ENCODE data around the gene FPR3. TPM values are rescaled to one million over a fixed set of nuclear protein-coding genes. Genes with fewer than 3 reads are reported as not detected.

Gene FPR3
- total RNA-seq, 2 experiments from 2014 or later, result 1.8 to 2.5 TPM

- no peaks in the 10 kb centered on the region for H3K36me3 Mint-ChIP-seq
- POLR2A ChIA-PET, result no interaction called here
- H3K4me3 Mint-ChIP-seq, result no peak overlapping the region
- DNase-seq, result no peak
- H3K27ac Mint-ChIP-seq, result no peak overlapping the region
- H3K4me1 Mint-ChIP-seq, result no peaks in the 10 kb centered on the region
- ATAC-seq (ENCODE audit: low read depth), result no peak
- H3K27me3 Mint-ChIP-seq, result no peaks in the 10 kb centered on the region
- peaks cover 31% of the 10 kb centered on the region for H3K9me3 Mint-ChIP-seq
These were observed 27.4 kb downstream of the FPR3 start for GRCh38 chr19:51822325-51822724.

GRCh38 chr19:51822946-51823345 is 28.0 kb downstream of the FPR3 start:
- no peaks in the 10 kb centered on the region for H3K27me3 Mint-ChIP-seq
- H3K4me3 Mint-ChIP-seq, result no peak overlapping the region
- no peaks in the 10 kb centered on the region for H3K36me3 Mint-ChIP-seq
- DNase-seq (no peak), ATAC-seq (ENCODE audit: low read depth) (no peak)
- H3K4me1 Mint-ChIP-seq, result no peaks in the 10 kb centered on the region
- H3K9me3 Mint-ChIP-seq, result peaks cover 34% of the 10 kb centered on the region
- POLR2A ChIA-PET, result no interaction called here
- H3K27ac Mint-ChIP-seq, result no peak overlapping the region

- Mint-ChIP-seq H3K27ac (no peak overlapping the region), H3K27me3 (no peaks in the 10 kb centered on the region), H3K36me3 (no peaks in the 10 kb centered on the region), H3K4me1 (no peaks in the 10 kb centered on the region), H3K9me3 (peaks cover 35% of the 10 kb centered on the region), H3K4me3 (no peak overlapping the region)
- POLR2A ChIA-PET, result no interaction called here
- DNase-seq (no peak), ATAC-seq (ENCODE audit: low read depth) (no peak)
These were observed 29.5 kb downstream of the FPR3 start for GRCh38 chr19:51824281-51825005.

- no peak overlapping the region for H3K4me3 Mint-ChIP-seq
- H3K27ac Mint-ChIP-seq, result no peak overlapping the region
- DNase-seq, result no peak
- POLR2A ChIA-PET, result no interaction called here
- no peak for ATAC-seq (ENCODE audit: low read depth)
- no peaks in the 10 kb centered on the region for H3K36me3 Mint-ChIP-seq
- no peaks in the 10 kb centered on the region for H3K27me3 Mint-ChIP-seq
- peaks cover 29% of the 10 kb centered on the region for H3K9me3 Mint-ChIP-seq
- no peaks in the 10 kb centered on the region for H3K4me1 Mint-ChIP-seq
These were observed 35.3 kb downstream of the FPR3 start for GRCh38 chr19:51830274-51830673.

- no peaks in the 10 kb centered on the region for H3K36me3 Mint-ChIP-seq
- POLR2A ChIA-PET, result no interaction called here
- H3K27ac Mint-ChIP-seq, result no peak overlapping the region
- DNase-seq (no peak), ATAC-seq (ENCODE audit: low read depth) (no peak)
- H3K9me3 Mint-ChIP-seq, result peaks cover 25% of the 10 kb centered on the region
- H3K4me1 Mint-ChIP-seq, result no peaks in the 10 kb centered on the region
- H3K4me3 Mint-ChIP-seq, result no peak overlapping the region
- no peaks in the 10 kb centered on the region for H3K27me3 Mint-ChIP-seq
These were observed 42.2 kb downstream of the FPR3 start for GRCh38 chr19:51837145-51837544.

- ATAC-seq (ENCODE audit: low read depth) (no peak), DNase-seq (no peak)
- POLR2A ChIA-PET, result no interaction called here
- Mint-ChIP-seq H3K9me3 (peaks cover 42% of the 10 kb centered on the region), H3K4me3 (no peak overlapping the region), H3K4me1 (no peaks in the 10 kb centered on the region), H3K27me3 (no peaks in the 10 kb centered on the region), H3K27ac (no peak overlapping the region), H3K36me3 (peaks cover 17% of the 10 kb centered on the region)
These were observed 67.1 kb downstream of the FPR3 start for GRCh38 chr19:51861870-51862622.

GRCh38 chr19:51873097-51873496 is 78.1 kb downstream of the FPR3 start:
- POLR2A ChIA-PET, result no interaction called here
- Mint-ChIP-seq H3K9me3 (peaks cover 65% of the 10 kb centered on the region), H3K36me3 (peaks cover 60% of the 10 kb centered on the region), H3K4me3 (no peak overlapping the region), H3K27me3 (no peaks in the 10 kb centered on the region), H3K4me1 (no peaks in the 10 kb centered on the region), H3K27ac (no peak overlapping the region)
- ATAC-seq (ENCODE audit: low read depth) (no peak), DNase-seq (no peak)

Other genes with a start within 250 kb of the FPR3 start
- 10 to 100 TPM in 1 of 2 experiments, 1 to 10 TPM in 1; 9.5 to 15.6 TPM for gene ZNF175, start 223.9 kb upstream of the FPR3 start, total RNA-seq
- gene SIGLEC5, start 164.8 kb upstream of the FPR3 start, total RNA-seq, result not detected
- under 1 TPM; 0.33 to 0.57 TPM for gene SIGLEC14, start 148.3 kb upstream of the FPR3 start, total RNA-seq
- 1 to 10 TPM; 4.8 TPM for gene SPACA6, start 101.8 kb upstream of the FPR3 start, total RNA-seq
- not detected for gene HAS1, start 71.2 kb upstream of the FPR3 start, total RNA-seq
- not detected for gene FPR1, start 43.3 kb upstream of the FPR3 start, total RNA-seq
- not detected for gene FPR2, start 34.0 kb upstream of the FPR3 start, total RNA-seq
- 10 to 100 TPM; 13.6 to 14.0 TPM for gene ZNF577, start 92.8 kb downstream of the FPR3 start, total RNA-seq
- gene ZNF649, start 109.9 kb downstream of the FPR3 start, total RNA-seq, result 10 to 100 TPM; 19.7 to 21.1 TPM
- gene ZNF613, start 132.3 kb downstream of the FPR3 start, total RNA-seq, result 1 to 10 TPM; 6.5 to 8.4 TPM
- gene ZNF350, start 191.7 kb downstream of the FPR3 start, total RNA-seq, result 10 to 100 TPM; 23.8 to 24.0 TPM
- 10 to 100 TPM; 14.1 to 19.7 TPM for gene ZNF615, start 213.1 kb downstream of the FPR3 start, total RNA-seq
- gene ZNF614, start 233.2 kb downstream of the FPR3 start, total RNA-seq, result 10 to 100 TPM; 11.6 to 12.7 TPM